ENCODE measurements around the gene MBTPS1. TPM values are rescaled to one million over a fixed set of nuclear protein-coding genes. Genes with fewer than 3 reads are reported as not detected.

The MBTPS1 gene
- total and polyA plus RNA-seq, 10 of the 15 experiments (the other 5 are each of a cell fraction or from before 2014, with no cell fraction given), result 1.3 to 43.9 (median 35.2) TPM

GRCh38 chr16:84115919-84116719, 623 bp downstream of the MBTPS1 start (continued):
- TF ChIP-seq TCF7 (IDR thresholded peaks at IDR 0.05; ENCODE audit: borderline replicate concordance), result no peak
- no peak for TF ChIP-seq ESRRA (IDR thresholded peaks at IDR 0.05; ENCODE audit: low read length)
- TF ChIP-seq BCLAF1 (IDR thresholded peaks at IDR 0.05), result no peak
- TF ChIP-seq CREB1 (IDR thresholded peaks at IDR 0.05; ENCODE audit: low read depth), result 0 out of 2 replicates have a peak, but pooled peaks have one; percentile 23
- TF ChIP-seq NR2F1 (conservative IDR thresholded peaks at IDR 0.05), result no peak
- no peak for TF ChIP-seq CHD4 (IDR thresholded peaks at IDR 0.05)
- peak; percentile 46; the same call in 1 of the 2 replicates for TF ChIP-seq ZNF592 (IDR thresholded peaks at IDR 0.05)
- no peak for TF ChIP-seq ZNF274 (IDR thresholded peaks at IDR 0.05; ENCODE audit: insufficient read depth, insufficient read length)
- TF ChIP-seq SIX5 (IDR thresholded peaks at IDR 0.05; ENCODE audit: low read depth, low read length, severe bottlenecking), result no peak
- TF ChIP-seq PRDM15 (CRISPR knock-in tag; IDR thresholded peaks at IDR 0.05), result no peak
- no peak for TF ChIP-seq TCF12 (IDR thresholded peaks at IDR 0.05; ENCODE audit: low read depth, low read length)
- peak; percentile 32; the same call in 1 of the 2 replicates for TF ChIP-seq PKNOX1 (IDR thresholded peaks at IDR 0.05)
- TF ChIP-seq SMARCA5 (IDR thresholded peaks at IDR 0.05), result peak; percentile 12; the same call in 1 of the 2 replicates
- peak; percentile 37; the same call in 1 of the 2 replicates for TF ChIP-seq LARP7 (IDR thresholded peaks at IDR 0.05)
- peak; percentile 49; the same call in 1 of the 2 replicates for TF ChIP-seq ZNF24 (IDR thresholded peaks at IDR 0.05)
- no peak for TF ChIP-seq PAX8 (IDR thresholded peaks at IDR 0.05)
- no peak for TF ChIP-seq USF1 (IDR thresholded peaks at IDR 0.05; ENCODE audit: borderline replicate concordance, extremely low read length, insufficient read depth, low read depth, low read length)

Measured in GM12878 (cell line).